ENCODE measurements around the gene EWSR1.

EWSR1 gene

GRCh38 chr22:29308148-29308790 is 40.2 kb downstream of the EWSR1 start:
- Histone ChIP-seq H3K14ac (ENCODE audit: low read length) (no peak overlapping the region), H4K8ac (ENCODE audit: low read depth, low read length) (no peak overlapping the region), H4K12ac (ENCODE audit: low read depth, low read length) (no peak overlapping the region), H3K23ac (ENCODE audit: low read length) (no peak overlapping the region), H3K4me1 (ENCODE audit: control insufficient read depth in 1 of 2, insufficient read depth in 2 of 2, low read length in 2 of 2) (peaks cover 25 to 33% of the 10 kb centered on the region in 2 experiments), H2BK12ac (ENCODE audit: low read length) (no peak overlapping the region), H3K79me1 (ENCODE audit: low read length) (peaks cover 14% of the 10 kb centered on the region), H2AK5ac (ENCODE audit: low read length) (no peak overlapping the region), H3K4me3 (ENCODE audit: low read depth, low read length) (no peak overlapping the region), H2BK120ac (ENCODE audit: insufficient read depth, low read length, poor library complexity) (no peak overlapping the region), H3K27me3 (ENCODE audit: insufficient read depth, low read length) (peaks cover 2% of the 10 kb centered on the region), H3K4ac (ENCODE audit: low read depth, low read length) (no peak overlapping the region), H3K18ac (ENCODE audit: low read length) (peak overlapping the region; percentile 13), H3K9me3 (ENCODE audit: insufficient read depth, low read depth, low read length) (peaks cover 2% of the 10 kb centered on the region), H3K4me2 (ENCODE audit: low read length) (no peak overlapping the region), H3K27ac (ENCODE audit: low read depth, low read length) (no peak overlapping the region), H3K9ac (ENCODE audit: low read length) (no peak overlapping the region), H3K36me3 (ENCODE audit: control insufficient read depth in 1 of 2, insufficient read depth in 2 of 2, low read length in 2 of 2) (peaks cover 7 to 9% of the 10 kb centered on the region in 2 experiments), H4K91ac (ENCODE audit: low read depth, low read length) (no peak overlapping the region), H3K79me2 (ENCODE audit: control insufficient read depth, insufficient read depth, low read length, poor library complexity) (peaks cover 5% of the 10 kb centered on the region), H2AFZ (ENCODE audit: insufficient read depth, low read length, poor library complexity) (no peak overlapping the region), H2BK5ac (ENCODE audit: low read depth, low read length, poor library complexity) (no peak overlapping the region)
- DNase-seq = no peak
- WGBS (ENCODE audit: extremely low coverage, insufficient coverage, insufficient read length) = no CpG with 5 or more reads among the region's 50 CpGs

DNA sequence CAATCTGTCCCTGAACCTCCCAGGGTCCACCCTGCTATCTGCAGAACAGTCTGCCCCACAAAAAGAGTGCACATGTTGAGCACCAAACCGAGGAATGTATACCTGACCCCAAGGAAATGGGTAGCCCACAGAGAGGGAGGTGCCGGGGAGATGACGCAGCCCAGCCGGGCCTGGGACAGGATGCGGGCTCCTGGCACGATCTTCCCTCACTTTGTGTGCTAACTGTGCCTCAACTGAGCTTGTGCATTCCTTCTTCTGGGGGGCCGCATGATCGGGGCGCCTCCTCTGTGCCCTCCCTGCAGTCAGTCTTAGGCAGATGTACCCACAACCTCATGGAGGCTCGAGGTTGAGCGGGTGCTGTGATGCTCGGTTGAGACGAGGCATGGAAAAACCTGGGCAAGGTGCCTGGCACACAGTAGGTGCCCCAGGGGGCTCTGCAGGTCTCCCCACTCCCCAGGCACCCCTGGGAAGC is 40.8 kb downstream of the EWSR1 start:
- no peak overlapping the region for H3K4me2 ChIP-seq (ENCODE audit: low read length)
- no peak overlapping the region for H3K4ac ChIP-seq (ENCODE audit: low read depth, low read length)
- H4K12ac ChIP-seq (ENCODE audit: low read depth, low read length) = no peak overlapping the region
- H2BK120ac ChIP-seq (ENCODE audit: insufficient read depth, low read length, poor library complexity) = no peak overlapping the region
- no peak overlapping the region for H3K23ac ChIP-seq (ENCODE audit: low read length)
- no peak overlapping the region for H3K27ac ChIP-seq (ENCODE audit: low read depth, low read length)
- no CpG with 5 or more reads among the region's 13 CpGs for WGBS (ENCODE audit: extremely low coverage, insufficient coverage, insufficient read length)
- H3K4me3 ChIP-seq (ENCODE audit: low read depth, low read length) = no peak overlapping the region
- H4K8ac ChIP-seq (ENCODE audit: low read depth, low read length) = no peak overlapping the region
- peaks cover 3% of the 10 kb centered on the region for H3K9me3 ChIP-seq (ENCODE audit: insufficient read depth, low read depth, low read length)
- no peak overlapping the region for H2BK5ac ChIP-seq (ENCODE audit: low read depth, low read length, poor library complexity)
- no peak overlapping the region for H4K91ac ChIP-seq (ENCODE audit: low read depth, low read length)
- H3K9ac ChIP-seq (ENCODE audit: low read length) = no peak overlapping the region
- no peak overlapping the region for H2AK5ac ChIP-seq (ENCODE audit: low read length)
- peaks cover 14% of the 10 kb centered on the region for H3K79me1 ChIP-seq (ENCODE audit: low read length)
- peaks cover 5% of the 10 kb centered on the region for H3K79me2 ChIP-seq (ENCODE audit: control insufficient read depth, insufficient read depth, low read length, poor library complexity)
- peaks cover 7 to 9% of the 10 kb centered on the region in 2 experiments for H3K36me3 ChIP-seq (ENCODE audit: control insufficient read depth in 1 of 2, insufficient read depth in 2 of 2, low read length in 2 of 2)
- no peak for DNase-seq
- peaks cover 7% of the 10 kb centered on the region for H3K27me3 ChIP-seq (ENCODE audit: insufficient read depth, low read length)
- H3K4me1 ChIP-seq (ENCODE audit: control insufficient read depth in 1 of 2, insufficient read depth in 2 of 2, low read length in 2 of 2) = peaks cover 25 to 33% of the 10 kb centered on the region in 2 experiments
- H2AFZ ChIP-seq (ENCODE audit: insufficient read depth, low read length, poor library complexity) = no peak overlapping the region
- no peak overlapping the region for H3K18ac ChIP-seq (ENCODE audit: low read length)
- no peak overlapping the region for H2BK12ac ChIP-seq (ENCODE audit: low read length)
- no peak overlapping the region for H3K14ac ChIP-seq (ENCODE audit: low read length)

- no peak overlapping the region for H3K4ac ChIP-seq (ENCODE audit: low read depth, low read length)
- H3K9ac ChIP-seq (ENCODE audit: low read length) = no peak overlapping the region
- H4K12ac ChIP-seq (ENCODE audit: low read depth, low read length) = no peak overlapping the region
- no peak for DNase-seq
- H3K27ac ChIP-seq (ENCODE audit: low read depth, low read length) = no peak overlapping the region
- H2BK120ac ChIP-seq (ENCODE audit: insufficient read depth, low read length, poor library complexity) = no peak overlapping the region
- no peak overlapping the region for H2BK12ac ChIP-seq (ENCODE audit: low read length)
- no CpG with 5 or more reads among the region's 21 CpGs for WGBS (ENCODE audit: extremely low coverage, insufficient coverage, insufficient read length)
- no peak overlapping the region for H3K23ac ChIP-seq (ENCODE audit: low read length)
- no peak overlapping the region for H3K18ac ChIP-seq (ENCODE audit: low read length)
- H3K4me1 ChIP-seq (ENCODE audit: control insufficient read depth in 1 of 2, insufficient read depth in 2 of 2, low read length in 2 of 2) = peaks cover 26 to 33% of the 10 kb centered on the region in 2 experiments
- no peak overlapping the region for H3K4me3 ChIP-seq (ENCODE audit: low read depth, low read length)
- no peak overlapping the region for H2BK5ac ChIP-seq (ENCODE audit: low read depth, low read length, poor library complexity)
- H3K36me3 ChIP-seq (ENCODE audit: control insufficient read depth in 1 of 2, insufficient read depth in 2 of 2, low read length in 2 of 2) = peaks cover 7 to 9% of the 10 kb centered on the region in 2 experiments
- peaks cover 14% of the 10 kb centered on the region for H3K79me1 ChIP-seq (ENCODE audit: low read length)
- H3K4me2 ChIP-seq (ENCODE audit: low read length) = no peak overlapping the region
- peaks cover 3% of the 10 kb centered on the region for H3K9me3 ChIP-seq (ENCODE audit: insufficient read depth, low read depth, low read length)
- H3K79me2 ChIP-seq (ENCODE audit: control insufficient read depth, insufficient read depth, low read length, poor library complexity) = peaks cover 5% of the 10 kb centered on the region
- H2AK5ac ChIP-seq (ENCODE audit: low read length) = no peak overlapping the region
- H3K27me3 ChIP-seq (ENCODE audit: insufficient read depth, low read length) = peaks cover 14% of the 10 kb centered on the region
- no peak overlapping the region for H4K91ac ChIP-seq (ENCODE audit: low read depth, low read length)
- H4K8ac ChIP-seq (ENCODE audit: low read depth, low read length) = no peak overlapping the region
- H3K14ac ChIP-seq (ENCODE audit: low read length) = no peak overlapping the region
- no peak overlapping the region for H2AFZ ChIP-seq (ENCODE audit: insufficient read depth, low read length, poor library complexity)
Measured at GRCh38 chr22:29309332-29310064, 41.4 kb downstream of the EWSR1 start.

DNA sequence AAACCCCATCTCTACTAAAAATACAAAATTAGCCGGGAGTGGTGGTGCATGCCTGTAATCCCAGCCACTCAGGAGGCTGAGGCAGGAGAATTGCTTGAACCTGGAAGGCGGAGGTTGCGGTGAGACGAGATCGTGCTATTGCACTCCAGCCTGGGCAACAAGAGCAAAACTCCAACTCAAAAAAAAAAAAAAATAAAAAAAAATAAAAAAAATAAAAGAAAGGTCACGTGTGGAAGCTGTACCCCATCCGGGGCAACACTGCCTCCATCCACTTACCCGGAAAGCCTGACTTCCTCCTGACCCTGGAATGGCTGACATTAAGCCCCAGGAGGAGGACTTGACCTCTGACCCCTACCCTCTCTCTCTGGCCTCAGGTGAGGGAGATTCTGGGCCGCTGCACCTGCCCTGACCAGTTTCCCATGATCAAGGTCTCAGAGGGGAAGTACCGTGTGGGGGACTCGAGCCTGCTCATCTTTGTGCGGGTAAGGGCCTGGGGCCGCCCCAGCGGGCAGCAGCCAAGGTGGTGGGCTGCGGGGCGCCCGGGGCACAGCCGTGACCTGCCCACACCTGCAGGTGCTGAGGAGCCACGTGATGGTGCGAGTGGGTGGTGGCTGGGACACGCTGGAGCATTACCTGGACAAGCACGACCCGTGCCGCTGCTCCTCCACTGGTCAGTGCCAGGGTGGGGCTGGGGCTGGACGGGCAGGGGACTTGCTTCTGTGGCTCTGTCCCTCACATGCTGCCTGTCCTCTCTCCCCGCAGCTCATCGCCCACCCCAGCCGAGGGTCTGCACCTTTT is 42.2 kb downstream of the EWSR1 start:
- Histone ChIP-seq H3K9ac (ENCODE audit: low read length) (no peak overlapping the region), H4K8ac (ENCODE audit: low read depth, low read length) (no peak overlapping the region), H3K23ac (ENCODE audit: low read length) (no peak overlapping the region), H3K4me1 (ENCODE audit: control insufficient read depth in 1 of 2, insufficient read depth in 2 of 2, low read length in 2 of 2) (peaks cover 30 to 41% of the 10 kb centered on the region in 2 experiments), H3K9me3 (ENCODE audit: insufficient read depth, low read depth, low read length) (peaks cover 3% of the 10 kb centered on the region), H3K27ac (ENCODE audit: low read depth, low read length) (no peak overlapping the region), H3K4me2 (ENCODE audit: low read length) (no peak overlapping the region), H2BK12ac (ENCODE audit: low read length) (no peak overlapping the region), H2BK5ac (ENCODE audit: low read depth, low read length, poor library complexity) (no peak overlapping the region), H2AK5ac (ENCODE audit: low read length) (peak overlapping the region; percentile 13), H2AFZ (ENCODE audit: insufficient read depth, low read length, poor library complexity) (no peak overlapping the region), H4K91ac (ENCODE audit: low read depth, low read length) (no peak overlapping the region), H3K36me3 (ENCODE audit: control insufficient read depth in 1 of 2, insufficient read depth in 2 of 2, low read length in 2 of 2) (peaks cover 7 to 9% of the 10 kb centered on the region in 2 experiments), H4K12ac (ENCODE audit: low read depth, low read length) (no peak overlapping the region), H3K18ac (ENCODE audit: low read length) (no peak overlapping the region), H3K4ac (ENCODE audit: low read depth, low read length) (no peak overlapping the region), H3K27me3 (ENCODE audit: insufficient read depth, low read length) (peaks cover 22% of the 10 kb centered on the region), H3K79me2 (ENCODE audit: control insufficient read depth, insufficient read depth, low read length, poor library complexity) (peaks cover 5% of the 10 kb centered on the region), H3K14ac (ENCODE audit: low read length) (no peak overlapping the region), H3K4me3 (ENCODE audit: low read depth, low read length) (no peak overlapping the region), H2BK120ac (ENCODE audit: insufficient read depth, low read length, poor library complexity) (no peak overlapping the region), H3K79me1 (ENCODE audit: low read length) (peaks cover 14% of the 10 kb centered on the region)
- peak; percentile 96 for DNase-seq
- WGBS (ENCODE audit: extremely low coverage, insufficient coverage, insufficient read length) = no CpG with 5 or more reads among the region's 28 CpGs
